GM18873 (cell line): ENCODE measurements around the gene USP31.

Source experiments
- ATAC-seq: cut with Tn5 transposase; IDR thresholded peaks from one replicate; pipeline ENCODE4 v1.9.1; 2021; ENCODE audit warnings: mild to moderate bottlenecking, moderate library complexity, moderate number of reproducible peaks; ENCODE audit not compliant: unreplicated experiment, low FRiP score

USP31 gene

DNA sequence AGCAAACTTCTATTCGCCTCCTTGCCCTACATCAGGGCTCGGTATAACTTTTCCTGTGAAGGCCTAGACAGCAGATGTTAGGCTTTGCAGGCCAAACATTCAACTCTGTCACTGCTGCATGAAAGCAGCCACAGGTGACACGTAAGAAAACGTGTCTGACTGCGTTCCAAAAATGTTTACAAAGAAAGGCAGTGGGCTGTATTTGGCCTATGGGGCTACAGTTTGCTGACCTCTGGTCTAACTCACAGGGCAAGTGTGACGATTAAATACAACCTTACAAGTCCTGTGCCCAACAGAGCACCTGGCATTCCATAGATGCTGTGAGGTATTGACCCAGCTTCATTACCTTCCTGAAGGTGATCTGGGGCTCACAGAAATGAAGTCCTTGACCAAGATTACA is 79.4 kb downstream of the USP31 start:
- no peak for ATAC-seq

DNA sequence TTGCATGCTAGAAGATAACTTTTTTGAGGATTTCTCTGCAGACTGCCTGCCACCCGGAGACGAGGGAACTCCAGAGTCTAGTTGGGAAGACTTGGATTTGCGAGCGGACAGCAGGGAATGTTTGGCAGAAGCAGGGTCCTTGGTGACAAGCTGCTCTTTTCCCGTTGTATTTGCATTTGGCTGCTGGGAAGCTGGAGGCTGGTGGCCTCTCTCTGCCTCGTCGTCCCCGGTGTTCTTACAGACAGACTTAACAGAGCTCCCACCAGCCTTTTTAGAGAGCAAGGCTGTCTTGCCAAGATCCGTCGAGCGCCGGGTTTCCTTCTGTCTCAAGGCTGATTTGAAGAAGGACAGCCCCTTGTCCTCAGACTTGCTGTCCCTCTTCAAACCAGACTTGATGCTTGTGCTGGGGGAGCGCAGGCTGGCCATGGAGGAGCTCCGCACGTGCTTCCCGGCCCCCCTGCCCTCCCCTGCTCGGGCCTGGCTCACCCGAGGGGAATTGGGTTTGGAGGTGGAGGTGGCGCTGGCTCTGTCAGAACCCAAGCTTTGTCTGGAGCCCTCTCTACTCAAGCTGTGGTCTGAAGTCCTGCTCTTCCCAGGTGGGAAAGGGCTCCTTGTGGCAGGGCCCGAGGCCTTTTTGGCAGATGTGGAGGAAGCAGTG is 81.0 kb downstream of the USP31 start:
- ATAC-seq = no peak

- no peak for ATAC-seq
Measured at GRCh38 chr16:23066676-23067075, 82.6 kb downstream of the USP31 start.

GRCh38 chr16:23064639-23065038 is 84.6 kb downstream of the USP31 start:
- no peak for ATAC-seq

- no peak for ATAC-seq
Measured at GRCh38 chr16:23062524-23062923, 86.7 kb downstream of the USP31 start.

GRCh38 chr16:23061669-23062068 is 87.6 kb downstream of the USP31 start:
- no peak for ATAC-seq

DNA sequence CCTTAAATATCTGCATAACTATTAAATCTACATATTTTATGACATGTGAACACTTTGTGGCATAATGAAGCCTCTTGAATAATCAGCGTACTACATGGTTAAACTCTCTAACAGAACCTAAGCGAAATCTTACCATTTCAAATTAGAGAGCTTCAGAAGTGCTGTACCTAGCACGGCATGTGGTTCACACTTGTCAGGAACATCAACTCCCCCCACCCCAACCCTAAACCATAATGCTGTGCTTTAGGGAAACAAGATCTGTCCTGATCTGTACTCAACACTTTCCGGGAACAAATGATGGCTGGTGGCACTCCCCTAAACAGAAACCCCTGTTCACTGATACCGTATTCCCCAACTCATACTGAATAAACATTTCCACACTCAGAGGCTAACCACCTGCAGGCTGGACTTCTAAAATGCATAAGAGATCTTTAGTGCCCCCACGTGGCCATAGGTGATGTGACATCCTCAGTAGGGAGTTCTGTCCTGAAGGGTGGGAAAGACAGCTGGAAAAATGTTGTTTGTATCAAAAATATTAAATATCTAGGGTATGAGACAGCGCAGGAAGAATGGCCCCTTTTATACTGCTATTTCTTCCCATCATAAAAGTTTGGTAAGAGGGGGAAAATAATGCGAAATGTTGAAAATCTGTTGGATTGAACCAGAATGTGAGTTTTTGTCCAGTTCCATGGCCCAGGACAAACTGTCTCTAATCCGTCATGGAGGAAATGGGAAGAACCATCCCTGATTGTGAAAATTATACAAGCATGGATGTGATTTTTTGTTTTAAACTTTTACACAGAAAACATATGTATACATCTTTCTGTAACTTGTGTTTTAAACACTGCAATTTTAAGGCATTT is 88.6 kb downstream of the USP31 start:
- peak; percentile 46 for ATAC-seq

- ATAC-seq = no peak
Measured at GRCh38 chr16:23059433-23059832, 89.8 kb downstream of the USP31 start.

- no peak for ATAC-seq
Measured at GRCh38 chr16:23058576-23058975, 90.7 kb downstream of the USP31 start.

- no peak for ATAC-seq
Measured at GRCh38 chr16:23057013-23057596, 92.1 kb downstream of the USP31 start.

DNA sequence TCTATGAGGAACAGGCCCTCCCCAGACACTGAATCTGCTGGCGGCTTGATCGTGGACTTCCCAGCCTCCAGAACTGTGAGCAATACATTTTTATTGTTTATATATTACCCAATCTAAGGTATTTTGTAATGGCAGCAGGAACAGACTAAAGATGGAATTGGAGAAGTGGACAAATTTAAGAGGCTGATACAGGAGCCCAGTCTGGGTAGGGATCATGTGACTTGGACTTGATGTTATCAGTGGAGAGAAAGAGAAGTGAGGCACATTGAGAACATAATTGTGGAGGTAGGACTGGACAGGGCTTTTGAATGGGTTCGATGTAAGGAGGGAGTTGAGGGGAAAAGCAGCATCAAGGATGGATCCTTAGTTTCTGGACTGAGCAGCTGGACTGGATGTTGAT is 93.8 kb downstream of the USP31 start:
- ATAC-seq = no peak

- no peak for ATAC-seq
Measured at GRCh38 chr16:23052908-23053580, 96.2 kb downstream of the USP31 start.

DNA sequence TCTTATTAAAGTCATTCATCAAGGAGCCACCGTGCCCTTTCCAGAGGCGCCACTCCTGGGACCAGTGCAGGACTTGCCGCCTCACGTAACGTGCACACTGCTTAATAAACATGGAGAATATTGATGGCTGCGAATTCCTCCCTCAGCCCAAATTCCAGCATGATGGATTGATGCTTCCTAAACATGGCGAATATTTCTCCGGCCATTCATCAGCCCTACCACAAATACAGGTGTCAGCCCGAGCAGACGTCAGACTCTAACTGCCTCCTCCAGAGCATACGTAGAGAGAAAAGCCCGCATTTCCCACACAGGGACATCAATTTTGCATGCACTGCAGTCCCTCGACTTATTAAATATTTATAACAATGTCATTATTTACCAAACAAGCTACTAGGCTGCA is 97.0 kb downstream of the USP31 start:
- ATAC-seq = no peak

DNA sequence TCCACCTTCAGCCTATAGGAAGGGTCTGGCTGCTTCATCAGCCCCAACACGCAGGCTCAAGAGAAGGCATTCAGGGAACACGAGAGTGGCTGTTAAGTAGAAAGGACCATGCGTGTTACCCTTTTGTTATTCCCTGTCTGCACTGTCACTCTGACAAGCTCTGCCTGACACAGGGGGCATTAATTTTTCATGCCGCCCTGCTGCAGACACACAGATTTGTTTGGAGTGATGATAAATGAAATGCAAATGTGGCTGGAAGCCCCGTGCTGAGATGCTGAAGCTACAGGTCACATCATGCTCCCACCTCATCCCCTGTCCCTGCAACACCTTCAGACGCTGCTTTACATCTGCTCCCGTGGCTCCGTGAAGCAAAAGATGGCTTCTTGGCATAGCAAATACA is 97.7 kb downstream of the USP31 start:
- ATAC-seq = no peak

GRCh38 chr16:23048164-23048563 is 101.1 kb downstream of the USP31 start:
- ATAC-seq = no peak

GRCh38 chr16:23045025-23045424 is 104.2 kb downstream of the USP31 start:
- no peak for ATAC-seq

- no peak for ATAC-seq
Measured at GRCh38 chr16:23040246-23040645, 109.0 kb downstream of the USP31 start.

- ATAC-seq = no peak
Measured at GRCh38 chr16:23039118-23039517, 110.1 kb downstream of the USP31 start.

DNA sequence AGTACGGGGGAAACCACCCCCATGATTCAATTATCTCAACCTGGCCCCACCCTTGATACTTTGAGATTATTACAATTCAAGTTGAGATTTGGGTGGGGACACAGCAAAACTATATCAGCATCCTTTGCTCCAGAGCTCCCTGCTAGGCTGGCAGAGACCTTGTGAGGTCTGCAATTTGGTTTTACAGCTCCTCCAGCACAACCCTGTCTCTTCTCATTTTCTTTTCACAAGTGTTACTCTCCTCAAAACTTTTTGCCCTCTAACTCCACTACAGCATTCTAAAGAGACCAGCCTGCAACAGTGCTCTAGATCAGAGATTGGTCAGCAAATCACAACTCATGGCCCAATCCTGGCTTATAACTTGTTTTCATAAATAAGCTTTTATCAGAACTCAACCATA is 114.0 kb downstream of the USP31 start:
- ATAC-seq = no peak

DNA sequence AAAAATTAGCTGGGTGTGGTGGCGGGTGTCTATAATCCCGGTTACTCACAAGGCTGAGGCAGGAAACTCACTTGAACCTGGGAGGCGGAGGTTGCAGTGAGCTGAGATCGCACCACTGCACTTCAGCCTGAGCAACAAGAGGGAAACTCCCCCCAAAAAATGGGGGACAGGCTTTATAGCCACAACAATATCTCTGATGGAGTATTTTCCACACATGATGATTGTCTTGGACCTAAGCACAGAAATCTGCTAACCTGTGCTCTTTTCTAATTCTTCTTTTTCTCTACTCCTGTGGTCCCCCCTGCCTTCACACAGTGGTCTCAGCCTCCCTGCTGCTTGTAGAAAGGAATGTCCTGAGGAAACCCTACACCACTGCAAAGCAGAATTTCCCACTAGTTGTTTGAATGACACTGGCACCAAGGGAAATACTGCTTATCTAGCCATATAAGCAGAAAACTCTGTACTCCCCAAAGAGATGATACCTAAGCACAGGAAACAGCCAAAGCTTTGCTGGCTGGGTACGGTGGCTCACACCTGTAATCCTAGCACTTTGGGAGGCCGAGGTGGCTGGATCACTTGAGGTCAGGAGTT is 117.6 kb downstream of the USP31 start:
- no peak for ATAC-seq
